Epithelial cell of proximal tubule (primary cell): ENCODE results near the gene SLAMF7. TPM values are rescaled to one million over a fixed set of nuclear protein-coding genes. Genes with fewer than 3 reads are reported as not detected.

ENCODE experiments used
- DNase-seq: peaks from one replicate; pipeline ENCODE4 v3.0.0-alpha.2; 2011; ENCODE audit warnings: low read depth
- H3K4me3 ChIP-seq: 2 replicates; pipeline ENCODE4 v1.5.1; 2011; ENCODE audit warnings: low read depth, mild to moderate bottlenecking, low read length
- total RNA-seq: library from RNA; depleted of rRNA; stranded (reverse); fragments of >200 nt; gene quantifications from 2 replicates; pipeline ENCODE4 v1.2.3, GENCODE V29; 2015
- TF ChIP-seq, protein P1 (sequence below): conservative IDR thresholded peaks from 2 replicates; pipeline ENCODE4 v1.5.1; 2012; ENCODE audit warnings: low read depth, mild to moderate bottlenecking, low read length

SLAMF7 gene
- total RNA-seq, 1 donor from 2014 or later = 0.06 TPM

DNA sequence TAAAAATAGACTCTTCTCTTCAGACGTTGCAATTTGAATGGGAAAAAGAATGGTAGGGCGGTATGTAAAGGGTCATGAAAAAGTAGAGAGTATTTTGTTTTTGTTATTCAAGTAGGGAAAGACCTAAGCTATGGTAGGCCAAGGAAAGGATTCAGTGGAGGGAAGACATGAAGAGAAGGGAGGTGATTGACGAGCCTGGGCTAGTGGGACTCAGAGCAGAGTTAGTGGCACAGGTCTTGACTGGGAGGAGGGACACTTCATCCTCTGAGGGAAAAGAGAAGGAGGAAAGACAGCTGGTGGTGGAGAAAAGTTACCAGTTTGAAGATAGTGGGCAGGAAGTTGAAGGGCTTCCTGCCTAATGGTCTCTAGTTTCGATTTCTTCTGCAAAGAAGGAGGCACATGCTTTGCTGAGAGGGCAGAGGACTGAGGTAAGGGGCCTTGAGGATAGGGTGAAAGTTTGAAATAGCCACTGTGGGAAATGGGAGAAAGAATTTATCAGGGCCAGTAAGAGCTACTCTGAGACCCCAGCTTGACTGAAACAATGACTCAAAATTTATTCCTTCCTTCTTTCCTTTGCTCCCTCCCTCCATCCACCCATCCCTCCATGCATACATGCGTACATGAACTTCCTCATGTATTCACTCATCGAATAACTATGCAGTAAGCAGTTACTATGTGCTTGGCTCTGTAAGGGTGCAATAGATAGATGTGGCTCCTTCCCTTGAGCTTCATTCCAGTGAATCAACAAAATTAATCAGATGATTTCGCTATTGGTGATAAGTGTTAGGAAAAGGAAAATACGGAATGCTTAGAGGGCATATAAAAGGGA is 31.6 kb upstream of the SLAMF7 start:
- no peak for DNase-seq
- TF ChIP-seq, protein P1, sequence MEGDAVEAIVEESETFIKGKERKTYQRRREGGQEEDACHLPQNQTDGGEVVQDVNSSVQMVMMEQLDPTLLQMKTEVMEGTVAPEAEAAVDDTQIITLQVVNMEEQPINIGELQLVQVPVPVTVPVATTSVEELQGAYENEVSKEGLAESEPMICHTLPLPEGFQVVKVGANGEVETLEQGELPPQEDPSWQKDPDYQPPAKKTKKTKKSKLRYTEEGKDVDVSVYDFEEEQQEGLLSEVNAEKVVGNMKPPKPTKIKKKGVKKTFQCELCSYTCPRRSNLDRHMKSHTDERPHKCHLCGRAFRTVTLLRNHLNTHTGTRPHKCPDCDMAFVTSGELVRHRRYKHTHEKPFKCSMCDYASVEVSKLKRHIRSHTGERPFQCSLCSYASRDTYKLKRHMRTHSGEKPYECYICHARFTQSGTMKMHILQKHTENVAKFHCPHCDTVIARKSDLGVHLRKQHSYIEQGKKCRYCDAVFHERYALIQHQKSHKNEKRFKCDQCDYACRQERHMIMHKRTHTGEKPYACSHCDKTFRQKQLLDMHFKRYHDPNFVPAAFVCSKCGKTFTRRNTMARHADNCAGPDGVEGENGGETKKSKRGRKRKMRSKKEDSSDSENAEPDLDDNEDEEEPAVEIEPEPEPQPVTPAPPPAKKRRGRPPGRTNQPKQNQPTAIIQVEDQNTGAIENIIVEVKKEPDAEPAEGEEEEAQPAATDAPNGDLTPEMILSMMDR = no peak
- no peak overlapping the region for H3K4me3 ChIP-seq

DNA sequence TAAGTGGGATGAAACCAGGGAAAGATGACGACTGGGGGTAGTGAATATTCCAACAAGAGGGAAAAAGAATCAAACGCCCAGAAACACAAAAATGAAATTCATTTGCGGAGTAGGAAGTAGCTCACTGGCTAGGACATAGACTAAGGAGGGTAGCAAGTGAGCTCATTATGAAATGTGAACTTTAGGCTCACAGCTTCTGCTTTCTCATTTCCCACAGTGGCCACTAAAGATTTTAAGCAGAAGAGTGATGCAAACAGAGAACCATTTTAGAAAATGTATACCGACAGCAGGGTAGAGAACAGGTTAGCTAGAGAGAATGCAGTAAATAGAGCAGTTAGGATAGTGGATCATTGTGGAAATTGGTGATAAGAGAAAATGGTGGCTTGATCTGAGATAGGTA is 30.9 kb upstream of the SLAMF7 start:
- no peak overlapping the region for H3K4me3 ChIP-seq
- TF ChIP-seq, protein P1 = no peak
- DNase-seq = no peak

DNA sequence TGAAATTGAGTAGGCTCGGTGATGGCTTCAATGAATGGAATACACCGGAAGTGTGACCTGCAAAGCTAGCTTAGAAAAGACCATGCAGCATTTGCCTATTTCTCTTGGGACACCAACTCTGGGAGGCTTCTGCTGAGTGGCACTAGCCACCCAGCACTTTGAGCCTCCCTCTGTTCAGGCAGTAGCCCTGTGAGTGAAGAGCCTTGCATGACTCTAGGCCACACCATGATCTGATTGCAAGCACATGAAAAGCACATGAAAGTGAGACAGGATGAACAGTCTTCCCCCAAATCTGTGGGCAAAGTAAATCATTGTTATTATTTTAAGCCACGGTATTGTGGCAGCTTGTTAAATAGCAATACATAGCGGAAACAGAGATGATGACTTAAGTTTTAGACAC is 30.2 kb upstream of the SLAMF7 start:
- DNase-seq = no peak
- TF ChIP-seq, protein P1 = no peak
- no peak overlapping the region for H3K4me3 ChIP-seq

DNA sequence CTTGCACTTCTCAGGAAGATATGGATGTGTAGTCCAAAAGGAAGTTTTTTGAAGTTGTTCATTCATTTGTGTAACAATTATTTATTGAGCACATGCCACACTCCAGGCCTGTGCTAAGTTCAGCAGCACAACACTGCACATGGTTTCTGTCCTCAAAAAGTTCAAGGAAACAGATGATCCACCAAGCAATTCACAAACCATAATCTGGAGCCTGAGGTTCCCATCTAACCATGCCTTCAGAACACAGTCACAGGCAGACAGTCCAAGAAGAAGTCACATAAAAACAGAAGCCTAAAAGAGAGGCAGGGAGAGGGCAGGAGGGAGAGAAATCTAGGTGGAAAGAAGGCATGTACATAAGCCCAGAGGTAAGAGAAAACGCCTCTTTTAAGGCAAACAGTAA is 29.3 kb upstream of the SLAMF7 start:
- TF ChIP-seq, protein P1 = no peak
- H3K4me3 ChIP-seq = no peak overlapping the region
- no peak for DNase-seq

DNA sequence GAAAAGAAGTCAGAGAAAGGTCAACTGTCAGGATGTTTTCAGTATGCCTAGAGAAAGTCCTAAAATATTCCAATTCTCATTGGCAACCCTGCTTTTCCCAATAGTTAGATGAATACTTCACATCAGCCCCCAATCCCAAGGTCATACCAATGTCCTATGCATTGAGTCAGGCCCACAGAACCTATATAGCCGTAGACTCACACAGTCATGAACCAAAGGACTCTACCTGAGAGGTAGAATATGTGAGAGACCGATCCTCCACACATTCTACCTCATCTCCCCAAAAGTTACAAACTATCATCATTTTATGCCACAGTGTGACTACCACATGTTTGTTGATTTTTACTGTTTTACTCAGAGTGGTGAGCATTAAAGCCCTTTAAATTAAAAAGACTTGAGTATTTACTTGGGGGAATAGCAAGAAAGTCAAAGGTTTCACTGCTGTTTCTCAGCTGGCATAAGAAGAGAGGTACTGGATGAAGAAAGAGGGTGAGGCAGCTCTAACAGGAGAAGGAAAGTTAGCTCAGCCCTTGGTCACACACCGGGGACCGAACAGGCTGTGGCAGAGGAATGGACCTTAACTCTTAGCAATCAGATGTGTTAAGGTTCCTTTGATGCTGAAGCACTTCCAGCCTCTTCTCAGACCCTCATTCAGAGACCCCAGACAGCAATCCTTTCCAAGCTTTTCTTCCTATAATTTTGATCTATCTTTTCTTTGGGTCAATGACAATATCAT is 28.4 kb upstream of the SLAMF7 start:
- no peak for DNase-seq
- TF ChIP-seq, protein P1 = no peak
- no peak overlapping the region for H3K4me3 ChIP-seq

DNA sequence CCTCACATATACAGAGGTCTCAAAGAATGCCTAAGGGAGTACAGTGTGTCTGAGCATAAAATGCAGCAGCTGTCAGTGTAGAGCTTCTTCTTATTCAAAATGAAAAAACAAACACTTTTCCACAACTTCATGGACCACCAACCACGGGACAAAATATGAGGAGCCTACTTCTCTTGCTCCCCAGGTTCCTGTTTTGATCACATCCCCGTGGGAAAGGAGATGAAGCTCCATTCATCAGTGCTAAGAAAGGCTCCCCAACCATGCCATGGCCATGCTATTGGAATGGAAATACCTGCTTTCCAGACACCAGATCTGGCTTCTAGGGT is 27.8 kb upstream of the SLAMF7 start:
- TF ChIP-seq, protein P1 = no peak
- H3K4me3 ChIP-seq = no peak overlapping the region
- no peak for DNase-seq
